GM04504 (cell line): ENCODE measurements around the gene DCLK2.

Experiments used
- DNase-seq: peaks from one replicate; pipeline ENCODE4 v3.0.0-alpha.2; 2012; ENCODE audit warnings: low read depth

DCLK2 gene

DNA sequence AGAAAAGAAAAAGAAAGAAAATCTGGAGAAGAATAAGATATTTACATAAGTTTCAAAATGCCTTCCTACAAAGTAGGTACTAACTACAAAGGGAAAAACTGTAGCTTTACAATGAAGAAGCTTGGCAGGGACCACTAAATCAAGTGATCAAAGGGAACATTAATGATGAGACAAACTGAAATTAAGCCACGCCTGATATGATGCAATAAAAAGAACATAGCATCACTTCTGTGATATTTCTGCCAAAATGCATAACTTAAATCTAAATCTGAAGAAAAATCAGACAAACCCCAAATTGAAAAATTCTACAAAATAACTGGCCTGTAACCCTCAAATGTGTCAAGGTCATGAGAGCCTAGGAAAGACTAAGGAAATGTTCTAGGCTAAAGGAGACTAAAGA is 8.9 kb upstream of the DCLK2 start:
- DNase-seq: no peak

GRCh38 chr4:150070464-150071170 is 7.6 kb upstream of the DCLK2 start:
- no peak for DNase-seq

GRCh38 chr4:150072471-150072870 is 5.8 kb upstream of the DCLK2 start:
- DNase-seq: no peak

GRCh38 chr4:150072906-150073714 is 5.1 kb upstream of the DCLK2 start:
- DNase-seq: peak; percentile 88

DNA sequence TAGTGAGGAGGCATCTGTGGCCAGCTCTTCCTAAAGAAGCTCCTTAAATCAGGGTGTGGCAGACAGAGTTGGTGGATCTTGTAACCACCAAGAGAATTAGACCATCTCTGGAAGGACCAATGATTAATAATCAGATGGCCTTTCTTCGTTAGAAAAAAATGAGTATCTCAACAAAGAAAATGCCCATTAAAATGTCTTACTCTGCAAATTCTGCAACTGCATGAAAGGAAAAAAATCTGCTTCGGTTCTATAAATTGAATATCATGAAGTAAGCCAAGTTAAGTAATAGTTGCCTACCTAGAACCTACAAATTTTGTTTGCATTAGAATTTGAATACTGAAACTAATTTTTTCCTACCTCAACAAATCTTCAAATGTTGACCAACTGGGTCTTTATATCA is 4.2 kb upstream of the DCLK2 start:
- DNase-seq: no peak

DNA sequence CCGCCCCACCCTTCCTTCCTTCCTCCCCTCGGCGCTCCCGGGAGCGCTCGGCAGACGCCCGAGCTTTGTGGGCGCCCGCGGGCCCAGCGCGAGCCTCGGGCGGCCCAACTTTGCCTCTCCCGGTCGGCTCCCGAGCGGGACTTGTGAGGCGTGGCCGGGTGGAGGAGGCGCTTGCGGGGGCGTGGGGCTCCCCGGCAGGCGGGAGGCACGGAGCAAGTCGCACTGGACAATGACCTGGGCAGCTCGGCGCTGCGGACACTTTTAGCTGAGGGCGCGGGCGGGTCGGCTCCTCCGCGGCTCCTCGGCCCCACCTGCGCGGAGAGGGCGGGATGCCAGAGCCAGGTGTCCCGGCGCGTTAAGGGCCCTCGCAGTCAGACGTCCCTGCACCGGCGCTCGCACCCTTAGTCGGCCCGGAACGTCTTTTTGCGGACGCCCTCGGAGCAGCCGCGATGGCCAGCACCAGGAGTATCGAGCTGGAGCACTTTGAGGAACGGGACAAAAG is 385 bp downstream of the DCLK2 start:
- peak; percentile 53 for DNase-seq

DNA sequence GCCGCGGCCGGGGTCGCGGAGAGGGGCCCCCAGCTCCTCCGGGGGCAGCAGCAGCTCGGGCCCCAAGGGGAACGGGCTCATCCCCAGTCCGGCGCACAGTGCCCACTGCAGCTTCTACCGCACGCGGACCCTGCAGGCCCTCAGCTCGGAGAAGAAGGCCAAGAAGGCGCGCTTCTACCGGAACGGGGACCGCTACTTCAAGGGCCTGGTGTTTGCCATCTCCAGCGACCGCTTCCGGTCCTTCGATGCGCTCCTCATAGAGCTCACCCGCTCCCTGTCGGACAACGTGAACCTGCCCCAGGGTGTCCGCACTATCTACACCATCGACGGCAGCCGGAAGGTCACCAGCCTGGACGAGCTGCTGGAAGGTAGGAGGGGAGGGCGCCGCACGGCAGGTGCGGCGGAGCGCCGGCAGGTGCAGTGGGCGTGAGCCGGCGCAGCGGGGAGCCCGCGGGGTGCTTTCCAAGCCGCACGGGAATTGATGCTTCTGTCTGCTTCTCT is 886 bp downstream of the DCLK2 start:
- DNase-seq: no peak

- no peak for DNase-seq
These were observed 2.1 kb downstream of the DCLK2 start for GRCh38 chr4:150080337-150080736.

DNA sequence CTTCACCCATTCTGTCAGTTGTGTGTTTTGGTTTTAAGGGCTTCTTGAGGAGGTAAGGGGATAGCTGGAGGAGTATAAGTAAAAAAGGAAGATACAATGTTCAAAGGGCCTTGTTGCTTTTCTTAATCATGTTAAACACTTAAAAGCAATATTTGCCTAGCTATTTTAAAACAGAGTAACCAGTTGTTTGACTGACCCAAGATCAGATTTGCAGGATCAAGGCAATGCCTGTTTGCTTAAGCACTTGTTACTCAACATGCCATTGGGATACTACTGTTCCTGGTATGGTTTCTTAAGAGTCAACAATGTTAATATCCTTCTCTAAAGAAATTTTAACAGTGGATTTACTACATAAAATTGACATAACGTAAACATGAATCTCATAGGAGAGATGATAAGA is 2.6 kb downstream of the DCLK2 start:
- no peak for DNase-seq

DNA sequence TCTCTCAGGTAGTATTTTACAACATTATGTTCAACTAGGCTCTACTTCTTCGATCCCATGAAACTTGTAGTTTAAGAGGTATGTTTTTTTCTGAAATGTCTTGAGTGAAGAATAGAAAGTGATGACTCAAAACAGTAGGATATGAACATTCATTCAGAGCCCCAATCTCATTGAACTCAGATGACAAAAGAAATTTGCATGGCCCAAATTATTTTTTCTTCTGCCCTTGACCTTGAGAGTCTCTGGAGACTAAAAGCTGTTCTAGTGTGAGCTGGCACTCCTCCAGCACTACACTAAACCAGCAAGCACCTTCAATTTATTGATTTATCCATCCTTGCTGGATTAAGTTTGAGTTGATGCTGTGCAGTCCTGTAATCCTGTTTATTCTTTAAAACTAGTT is 4.0 kb downstream of the DCLK2 start:
- no peak for DNase-seq

DNA sequence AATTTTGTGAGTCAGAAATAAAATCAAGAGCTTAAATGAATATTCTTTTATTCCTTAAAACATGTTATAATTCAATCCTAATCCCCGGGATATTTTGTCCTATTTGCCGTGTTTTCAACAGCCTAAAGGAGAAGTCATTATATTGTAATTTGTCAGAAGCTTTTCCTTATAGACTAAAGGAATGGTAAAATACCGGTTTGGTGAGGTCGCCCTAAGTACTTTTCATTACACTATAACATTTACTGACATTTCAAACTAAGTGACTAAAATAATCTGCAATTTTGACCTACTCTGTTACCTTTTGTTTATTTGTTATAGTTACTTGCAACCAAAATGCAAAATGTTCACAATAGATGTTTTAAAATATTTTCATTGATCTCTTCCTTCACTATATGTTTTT is 8.8 kb downstream of the DCLK2 start:
- DNase-seq: no peak

DNA sequence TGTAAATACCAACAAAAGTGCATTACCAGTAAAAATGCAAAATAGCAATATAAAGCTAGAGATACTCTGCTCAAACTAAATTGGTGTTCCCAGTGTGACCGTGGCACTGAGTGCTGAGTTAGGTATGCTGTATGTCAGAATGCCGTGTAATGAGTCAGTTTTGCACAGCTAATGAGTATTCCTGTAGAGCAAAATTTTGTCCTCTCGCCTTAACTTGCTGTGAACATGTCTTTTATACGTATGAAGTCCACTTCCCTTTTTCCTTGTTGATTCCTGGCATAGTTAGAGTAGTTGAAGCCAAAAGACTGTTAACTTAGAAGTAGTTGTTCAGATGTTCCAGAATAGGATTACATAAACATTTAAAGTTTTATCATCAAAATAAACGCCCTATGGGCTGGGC is 11.5 kb downstream of the DCLK2 start:
- no peak for DNase-seq

DNA sequence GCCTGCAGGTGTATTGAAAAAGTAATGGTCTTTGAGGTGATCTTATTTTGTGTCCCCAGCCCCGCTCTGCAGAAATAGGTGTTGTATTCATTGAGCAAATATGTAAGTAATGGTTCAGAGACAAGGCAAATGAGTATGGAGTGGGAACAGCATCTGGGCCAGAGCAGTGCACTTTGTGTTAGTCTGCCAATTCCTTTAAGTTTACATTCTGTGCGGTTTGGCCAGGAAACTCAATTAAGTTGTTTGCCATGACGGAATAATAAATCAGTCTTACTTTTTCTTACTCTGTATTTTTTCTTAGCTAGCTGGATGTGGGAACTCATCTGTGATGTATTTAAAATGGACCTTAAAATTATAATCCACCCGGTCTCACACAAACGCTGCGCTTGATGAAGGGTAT is 12.6 kb downstream of the DCLK2 start:
- peak; percentile 72 for DNase-seq

DNA sequence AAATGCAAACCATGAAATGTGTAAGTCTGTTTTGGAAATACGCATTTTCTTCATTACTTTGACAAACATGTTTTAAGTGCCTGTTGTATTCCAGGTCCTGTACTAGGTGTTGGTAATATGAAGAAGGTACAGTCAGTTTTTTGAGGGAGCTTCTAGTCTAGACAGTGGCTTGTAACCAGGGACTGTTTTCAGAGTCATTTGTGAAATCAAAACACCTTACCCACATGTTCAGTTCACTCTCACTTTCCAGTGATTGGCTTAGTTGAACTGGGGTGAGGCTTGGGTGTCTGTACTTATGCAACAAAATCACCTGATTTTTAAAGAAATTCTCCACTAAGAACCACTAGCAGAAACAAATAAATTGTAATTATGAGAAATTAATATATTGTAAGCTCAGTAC is 16.4 kb downstream of the DCLK2 start:
- DNase-seq: no peak

DNA sequence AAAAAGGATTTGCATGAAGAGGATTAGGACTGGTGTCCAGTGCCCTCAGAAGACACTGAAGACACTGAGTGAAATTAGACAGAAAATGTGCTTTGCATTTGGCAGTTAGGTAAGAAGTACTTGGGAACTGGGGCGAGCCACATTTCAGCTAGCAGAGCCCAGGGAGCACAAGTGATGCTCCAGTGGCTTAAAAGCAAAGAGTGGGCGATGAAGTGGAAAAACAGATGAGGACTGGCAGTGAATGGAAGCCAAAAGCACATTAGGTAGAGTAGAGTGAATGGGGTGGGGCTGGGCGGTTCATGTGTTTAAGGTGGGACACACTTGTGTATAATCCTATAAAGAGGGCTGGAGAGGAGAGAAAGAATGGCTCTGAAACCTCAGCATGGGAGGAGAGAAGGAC is 18.4 kb downstream of the DCLK2 start:
- no peak for DNase-seq

DNA sequence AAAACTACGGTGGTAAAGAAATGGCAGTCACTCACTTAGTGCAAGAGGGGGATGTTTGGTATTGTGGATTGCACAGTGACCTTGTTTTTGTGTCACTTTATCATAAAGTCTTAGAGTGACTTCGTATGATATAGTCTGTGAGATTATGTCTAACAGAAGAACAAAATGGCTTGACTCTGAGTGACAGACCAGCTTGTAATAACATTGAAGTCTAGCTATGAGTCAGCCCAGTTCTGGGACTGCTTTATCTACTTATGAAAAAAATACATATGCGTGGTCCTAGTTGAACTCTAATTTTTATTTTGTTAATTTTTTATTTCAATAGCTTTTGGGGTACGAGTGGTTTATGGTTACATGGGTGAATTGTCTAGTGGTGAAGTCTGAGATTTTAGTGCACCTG is 20.0 kb downstream of the DCLK2 start:
- no peak for DNase-seq

DNA sequence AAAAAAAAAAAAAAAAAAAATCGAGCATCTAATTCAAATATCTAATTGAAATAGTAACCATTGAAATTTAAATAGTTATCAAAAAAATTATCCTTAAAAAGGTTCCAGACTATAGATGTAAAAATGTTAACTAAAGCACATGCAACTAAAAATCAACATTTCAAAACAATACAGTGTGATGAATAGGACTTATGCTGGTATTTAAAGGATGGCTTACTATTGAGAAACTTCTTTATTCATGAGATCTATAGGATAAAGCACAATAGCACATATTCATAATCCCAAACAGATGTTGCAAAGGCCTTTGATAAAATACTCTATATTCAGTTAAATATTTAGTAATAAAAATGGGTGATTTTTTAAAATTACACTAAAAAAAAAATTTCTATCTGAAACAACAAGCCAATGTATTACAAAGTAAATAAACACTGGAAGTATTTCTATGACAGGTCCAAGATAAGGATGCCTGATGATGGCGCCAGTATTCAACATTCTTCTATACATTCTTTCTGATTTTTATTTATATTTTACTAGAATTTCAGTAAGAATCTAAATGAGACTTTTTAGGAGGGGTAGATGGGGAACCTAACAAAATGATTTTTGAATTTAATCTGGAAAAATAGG is 26.3 kb downstream of the DCLK2 start:
- no peak for DNase-seq

GRCh38 chr4:150106886-150107285 is 28.6 kb downstream of the DCLK2 start:
- no peak for DNase-seq

GRCh38 chr4:150108691-150109090 is 30.4 kb downstream of the DCLK2 start:
- DNase-seq: peak; percentile 32

DNA sequence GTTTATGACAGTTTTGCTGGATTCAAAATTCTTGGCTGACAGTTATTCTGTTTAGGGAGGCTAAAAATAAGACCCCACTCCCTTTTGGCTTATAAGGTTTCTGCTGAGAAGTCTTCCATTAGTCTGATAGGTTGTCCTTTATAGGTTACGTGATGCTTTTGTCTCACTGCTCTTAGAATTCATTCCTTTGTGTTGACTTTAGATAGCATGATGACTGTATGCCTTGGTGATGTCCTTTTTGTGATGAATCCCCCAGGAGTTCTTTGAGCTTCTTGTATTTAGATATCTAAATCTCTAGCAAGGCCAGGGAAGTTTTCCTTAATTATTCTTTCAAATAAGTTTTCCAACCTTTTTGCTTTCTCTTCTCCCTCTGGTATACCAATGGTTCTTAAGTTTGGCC is 36.4 kb downstream of the DCLK2 start:
- no peak for DNase-seq

DNA sequence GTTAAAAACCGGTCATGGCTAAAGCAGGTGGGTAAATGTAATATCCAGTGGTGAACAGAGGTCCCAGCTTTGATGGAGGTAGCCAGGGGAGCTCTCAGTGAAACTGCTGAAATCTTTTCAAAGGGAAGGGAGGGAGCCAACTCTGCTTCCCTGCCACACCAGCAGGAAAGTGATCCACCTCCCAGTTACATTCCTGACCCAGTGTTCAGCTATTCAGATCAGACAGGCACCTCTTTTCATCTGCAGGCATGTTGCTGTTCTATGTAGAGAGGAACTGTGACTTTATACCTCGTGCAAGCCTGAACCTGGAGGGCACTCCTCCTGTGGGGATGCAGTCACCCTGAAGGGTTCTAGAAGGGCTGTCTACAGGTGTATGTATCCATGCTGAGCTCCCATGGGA is 37.6 kb downstream of the DCLK2 start:
- DNase-seq: no peak

DNA sequence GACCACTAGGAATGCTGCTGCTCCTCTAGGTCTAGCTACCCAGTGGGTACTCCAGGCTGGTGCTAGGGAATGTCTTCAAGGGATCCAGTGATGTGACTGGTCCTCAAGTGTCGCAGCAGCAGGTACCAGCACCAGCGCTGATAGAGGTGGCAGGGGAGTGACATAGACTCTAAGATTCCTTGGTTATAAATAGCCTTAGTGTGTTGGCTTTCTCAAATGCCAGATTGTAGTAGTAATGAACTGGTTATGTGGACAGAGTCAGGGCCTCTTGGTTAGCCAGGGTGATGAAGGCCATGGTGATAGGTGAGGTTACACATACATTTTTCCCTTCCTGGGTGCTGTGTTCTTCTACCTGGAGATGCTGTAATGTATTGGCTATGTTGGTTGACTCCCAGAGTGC is 38.3 kb downstream of the DCLK2 start:
- DNase-seq: no peak

- DNase-seq: no peak
These were observed 38.8 kb downstream of the DCLK2 start for GRCh38 chr4:150117094-150117493.
